ENCODE data around the gene USP48. TPM values are rescaled to one million over a fixed set of nuclear protein-coding genes. Genes with fewer than 3 reads are reported as not detected.
A peak's percentile ranks its signal among the peaks of the same experiment; 100 is the strongest.
"Not testable (repeated sequence)": the region's sequence is repeated elsewhere in the genome, so short reads cannot be mapped to it uniquely, and the experiment has no call there.

The USP48 gene
- polyA plus RNA-seq, 2 of the 4 experiments (the other 2 are of a cell fraction): 22.8 to 27.4 TPM

DNA sequence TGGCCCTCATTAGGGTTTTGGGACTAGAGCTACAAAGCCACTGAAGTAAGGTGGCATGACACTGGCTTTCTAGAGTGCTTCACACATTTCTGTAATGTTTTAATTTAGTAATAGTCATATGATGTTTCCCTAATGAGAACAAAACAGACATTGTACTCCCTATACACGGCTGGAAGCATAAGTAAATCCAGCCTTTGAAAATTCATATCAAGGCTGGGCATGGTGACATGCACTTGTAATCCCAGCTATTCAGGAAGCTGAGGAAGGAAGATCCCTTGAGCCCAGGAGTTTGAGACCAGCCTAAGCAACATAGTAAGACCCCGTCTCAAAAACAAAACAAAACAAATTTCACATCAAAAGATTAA, 7.4 kb downstream of the USP48 start:
- CTCF ChIA-PET: no interaction called here
- Histone ChIP-seq H3K4me3 (no peak overlapping the region), H3K4me1 (peaks cover 11% of the 10 kb centered on the region), H3K4me2 (no peak overlapping the region; the same call in 2 of the 3 replicates), H3K9me3 (0 out of 3 replicates have a peak, but pooled peaks cover 4% of the 10 kb centered on the region), H3K27ac (no peak overlapping the region)
- FAIRE-seq: no peak
- TF ChIP-seq ZC3H11A (IDR thresholded peaks at IDR 0.05) (no peak), TFCP2L1 (CRISPR knock-in tag; IDR thresholded peaks at IDR 0.05) (no peak), POLR2A (IDR thresholded peaks at IDR 0.05; ENCODE audit: low read length) (no peak), HOXB5 (CRISPR knock-in tag; IDR thresholded peaks at IDR 0.05) (no peak), RFX5 (IDR thresholded peaks at IDR 0.05) (no peak), JUNB (IDR thresholded peaks at IDR 0.05) (no peak)
- TF ChIP-seq, protein P1, sequence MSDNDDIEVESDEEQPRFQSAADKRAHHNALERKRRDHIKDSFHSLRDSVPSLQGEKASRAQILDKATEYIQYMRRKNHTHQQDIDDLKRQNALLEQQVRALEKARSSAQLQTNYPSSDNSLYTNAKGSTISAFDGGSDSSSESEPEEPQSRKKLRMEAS (IDR thresholded peaks at IDR 0.05): no peak
- WGBS (ENCODE audit: missing lambda C conversion rate): 65% methylated on average over 2 of the region's 2 CpGs
- ATAC-seq: no peak
- POLR2A ChIA-PET: no interaction called here
- DNase-seq (ENCODE audit: low read depth in 1 of 2, low spot score in 1 of 2): no peak

DNA sequence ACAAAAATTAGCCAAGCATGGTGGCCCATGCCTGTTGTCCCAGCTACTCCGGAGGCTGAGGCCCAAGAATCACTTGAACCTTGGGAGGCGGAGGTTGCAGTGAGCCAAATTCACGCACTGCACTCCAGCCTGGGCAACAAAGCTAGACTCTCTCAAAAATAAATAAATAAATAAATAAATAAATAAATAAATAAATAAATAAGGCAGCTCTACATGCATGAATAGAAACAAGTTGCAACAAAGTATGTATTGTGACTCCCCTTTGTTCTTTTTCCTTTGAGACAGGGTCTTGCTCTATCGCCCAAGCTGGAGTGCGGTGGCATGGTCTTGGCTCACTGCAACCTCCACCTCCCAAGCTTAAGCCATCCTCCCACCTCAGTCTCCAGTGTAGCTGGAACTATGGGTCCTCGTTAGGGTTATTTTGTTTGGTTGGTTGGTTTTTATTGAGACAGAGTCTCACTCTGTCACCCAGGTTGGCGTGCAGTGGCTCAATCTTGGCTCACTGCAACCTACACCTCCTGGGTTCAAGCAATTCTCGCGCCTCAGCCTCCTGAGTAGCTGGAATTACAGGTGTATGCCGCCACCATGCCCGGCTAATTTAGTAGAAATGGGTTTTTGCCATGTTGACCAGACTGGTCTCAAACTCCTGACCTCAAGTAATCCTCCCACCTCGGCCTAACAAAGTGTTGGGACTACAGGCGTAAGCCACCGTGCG, 8.0 kb downstream of the USP48 start:
- FAIRE-seq: no peak
- no peak for ATAC-seq
- H3K4me2 ChIP-seq: no peak overlapping the region
- TF ChIP-seq TFCP2L1 (CRISPR knock-in tag; IDR thresholded peaks at IDR 0.05): no peak
- TF ChIP-seq ZC3H11A (IDR thresholded peaks at IDR 0.05): peak; percentile 77
- H3K4me1 ChIP-seq: peaks cover 11% of the 10 kb centered on the region
- CTCF ChIA-PET: interaction anchor here (0.5 kb wide), 1 partner anchor 31 kb away, joined by 4 read pairs; no protein-coding TSS in a partner anchor
- no peak overlapping the region for H3K27ac ChIP-seq
- POLR2A ChIA-PET: no interaction called here
- no peak overlapping the region for H3K4me3 ChIP-seq
- 95% methylated on average over 14 of the region's 15 CpGs for WGBS (ENCODE audit: missing lambda C conversion rate)
- DNase-seq (ENCODE audit: low read depth in 1 of 2, low spot score in 1 of 2): no peak
- 0 out of 3 replicates have a peak, but pooled peaks cover 4% of the 10 kb centered on the region for H3K9me3 ChIP-seq

DNA sequence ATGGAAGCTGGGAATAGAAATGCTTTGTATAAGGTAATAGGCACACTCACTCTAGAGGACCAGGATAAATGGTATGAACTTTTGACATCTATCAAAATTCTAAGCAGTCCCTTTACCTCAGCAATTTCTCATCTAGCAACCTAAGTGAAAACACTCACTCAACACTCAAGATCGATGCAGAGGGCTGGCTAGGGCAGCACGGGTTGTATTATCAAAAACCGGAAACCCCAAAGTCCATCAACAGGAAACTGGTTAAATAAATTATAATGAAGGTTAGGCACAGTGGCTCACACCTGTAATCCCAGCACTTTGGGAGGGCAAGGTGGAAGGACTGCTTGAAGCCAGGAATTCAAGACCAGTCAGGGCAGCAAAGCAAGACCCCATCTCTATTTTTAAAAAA, 9.4 kb downstream of the USP48 start:
- TF ChIP-seq, protein P2, sequence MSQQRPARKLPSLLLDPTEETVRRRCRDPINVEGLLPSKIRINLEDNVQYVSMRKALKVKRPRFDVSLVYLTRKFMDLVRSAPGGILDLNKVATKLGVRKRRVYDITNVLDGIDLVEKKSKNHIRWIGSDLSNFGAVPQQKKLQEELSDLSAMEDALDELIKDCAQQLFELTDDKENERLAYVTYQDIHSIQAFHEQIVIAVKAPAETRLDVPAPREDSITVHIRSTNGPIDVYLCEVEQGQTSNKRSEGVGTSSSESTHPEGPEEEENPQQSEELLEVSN (IDR thresholded peaks at IDR 0.05; ENCODE audit: borderline replicate concordance, low read depth): no peak
- TF ChIP-seq RAD21 (conservative IDR thresholded peaks at IDR 0.05 in 1 of 2, IDR thresholded peaks at IDR 0.05 in 1 of 2) (no peak), JUN (IDR thresholded peaks at IDR 0.05) (no peak), RFX5 (IDR thresholded peaks at IDR 0.05) (no peak), POLR2AphosphoS2 (conservative IDR thresholded peaks at IDR 0.05; ENCODE audit: low read length) (no peak), HEYL (CRISPR knock-in tag; IDR thresholded peaks at IDR 0.05) (no peak), RNF2 (IDR thresholded peaks at IDR 0.05; ENCODE audit: borderline replicate concordance, low read depth) (no peak), FOXS1 (CRISPR knock-in tag; IDR thresholded peaks at IDR 0.05) (no peak), CEBPB (IDR thresholded peaks at IDR 0.05) (no peak), EP300 (IDR thresholded peaks at IDR 0.05) (no peak)
- TF ChIP-seq, protein P3, sequence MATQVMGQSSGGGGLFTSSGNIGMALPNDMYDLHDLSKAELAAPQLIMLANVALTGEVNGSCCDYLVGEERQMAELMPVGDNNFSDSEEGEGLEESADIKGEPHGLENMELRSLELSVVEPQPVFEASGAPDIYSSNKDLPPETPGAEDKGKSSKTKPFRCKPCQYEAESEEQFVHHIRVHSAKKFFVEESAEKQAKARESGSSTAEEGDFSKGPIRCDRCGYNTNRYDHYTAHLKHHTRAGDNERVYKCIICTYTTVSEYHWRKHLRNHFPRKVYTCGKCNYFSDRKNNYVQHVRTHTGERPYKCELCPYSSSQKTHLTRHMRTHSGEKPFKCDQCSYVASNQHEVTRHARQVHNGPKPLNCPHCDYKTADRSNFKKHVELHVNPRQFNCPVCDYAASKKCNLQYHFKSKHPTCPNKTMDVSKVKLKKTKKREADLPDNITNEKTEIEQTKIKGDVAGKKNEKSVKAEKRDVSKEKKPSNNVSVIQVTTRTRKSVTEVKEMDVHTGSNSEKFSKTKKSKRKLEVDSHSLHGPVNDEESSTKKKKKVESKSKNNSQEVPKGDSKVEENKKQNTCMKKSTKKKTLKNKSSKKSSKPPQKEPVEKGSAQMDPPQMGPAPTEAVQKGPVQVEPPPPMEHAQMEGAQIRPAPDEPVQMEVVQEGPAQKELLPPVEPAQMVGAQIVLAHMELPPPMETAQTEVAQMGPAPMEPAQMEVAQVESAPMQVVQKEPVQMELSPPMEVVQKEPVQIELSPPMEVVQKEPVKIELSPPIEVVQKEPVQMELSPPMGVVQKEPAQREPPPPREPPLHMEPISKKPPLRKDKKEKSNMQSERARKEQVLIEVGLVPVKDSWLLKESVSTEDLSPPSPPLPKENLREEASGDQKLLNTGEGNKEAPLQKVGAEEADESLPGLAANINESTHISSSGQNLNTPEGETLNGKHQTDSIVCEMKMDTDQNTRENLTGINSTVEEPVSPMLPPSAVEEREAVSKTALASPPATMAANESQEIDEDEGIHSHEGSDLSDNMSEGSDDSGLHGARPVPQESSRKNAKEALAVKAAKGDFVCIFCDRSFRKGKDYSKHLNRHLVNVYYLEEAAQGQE (IDR thresholded peaks at IDR 0.05): no peak
- TF ChIP-seq, protein P1 (IDR thresholded peaks at IDR 0.05): no peak
- TF ChIP-seq, protein P4, sequence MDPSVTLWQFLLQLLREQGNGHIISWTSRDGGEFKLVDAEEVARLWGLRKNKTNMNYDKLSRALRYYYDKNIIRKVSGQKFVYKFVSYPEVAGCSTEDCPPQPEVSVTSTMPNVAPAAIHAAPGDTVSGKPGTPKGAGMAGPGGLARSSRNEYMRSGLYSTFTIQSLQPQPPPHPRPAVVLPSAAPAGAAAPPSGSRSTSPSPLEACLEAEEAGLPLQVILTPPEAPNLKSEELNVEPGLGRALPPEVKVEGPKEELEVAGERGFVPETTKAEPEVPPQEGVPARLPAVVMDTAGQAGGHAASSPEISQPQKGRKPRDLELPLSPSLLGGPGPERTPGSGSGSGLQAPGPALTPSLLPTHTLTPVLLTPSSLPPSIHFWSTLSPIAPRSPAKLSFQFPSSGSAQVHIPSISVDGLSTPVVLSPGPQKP (IDR thresholded peaks at IDR 0.05; ENCODE audit: low read depth, low read length): no peak
- FAIRE-seq (no peak), ATAC-seq (no peak), DNase-seq (ENCODE audit: low read depth in 1 of 2, low spot score in 1 of 2) (no peak)
- ChIA-PET POLR2A (no interaction called here), CTCF (no interaction called here)
- H3K9me3 ChIP-seq: 0 out of 3 replicates have a peak, but pooled peaks cover 4% of the 10 kb centered on the region
- 82% methylated on average over 3 of the region's 3 CpGs for WGBS (ENCODE audit: missing lambda C conversion rate)
- no peak overlapping the region for H3K27ac ChIP-seq
- H3K4me3 ChIP-seq: no peak overlapping the region
- H3K4me1 ChIP-seq: peaks cover 11% of the 10 kb centered on the region
- H3K4me2 ChIP-seq: no peak overlapping the region

DNA sequence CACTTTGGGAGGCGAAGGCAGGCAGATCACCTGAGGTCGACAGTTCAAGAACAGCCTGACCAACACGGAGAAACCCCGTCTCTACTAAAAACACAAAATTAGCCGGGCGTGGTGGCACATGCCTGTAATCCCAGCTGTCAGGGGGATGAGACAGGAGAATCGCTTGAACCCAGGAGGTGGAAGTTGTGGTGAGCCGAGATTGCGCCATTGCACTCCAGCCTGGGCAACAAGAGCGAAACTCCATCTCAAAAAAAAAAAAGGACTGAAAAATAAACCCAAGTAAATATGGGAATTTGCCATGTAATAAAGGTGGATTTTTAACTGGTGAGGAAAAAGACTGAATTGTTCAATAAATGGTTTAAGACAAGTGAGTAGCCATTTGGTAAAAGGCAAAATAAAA, 11.3 kb downstream of the USP48 start:
- POLR2A ChIA-PET; H3K4me3 ChIP-seq; H3K9me3 ChIP-seq; FAIRE-seq; ATAC-seq; DNase-seq (ENCODE audit: low read depth in 1 of 2, low spot score in 1 of 2); CTCF ChIA-PET; H3K27ac ChIP-seq; H3K4me2 ChIP-seq: not testable (repeated sequence)
- H3K4me1 ChIP-seq: peaks cover 16% of the 10 kb centered on the region
- 97% methylated on average over 10 of the region's 10 CpGs for WGBS (ENCODE audit: missing lambda C conversion rate)

DNA sequence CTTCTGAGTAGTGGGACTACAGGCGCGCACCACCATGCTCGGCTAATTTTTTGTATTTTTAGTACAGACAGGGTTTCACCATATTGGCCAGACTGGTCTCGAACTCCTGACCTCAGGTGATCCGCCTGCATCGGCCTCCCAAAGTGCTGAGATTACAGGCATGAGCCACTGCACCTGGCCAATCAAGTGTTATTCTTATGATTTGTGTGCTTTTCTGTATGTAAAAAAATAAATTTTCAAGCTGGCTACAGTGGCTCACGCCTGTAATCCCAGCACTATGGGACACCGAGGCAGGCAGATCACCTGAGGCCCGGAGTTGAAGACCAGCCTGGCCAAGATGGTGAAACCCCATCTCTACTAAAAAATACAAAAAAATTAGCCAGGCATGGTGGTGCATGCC, 12.3 kb downstream of the USP48 start:
- H3K27ac ChIP-seq; H3K9me3 ChIP-seq; H3K4me2 ChIP-seq; H3K4me3 ChIP-seq; FAIRE-seq; POLR2A ChIA-PET; ATAC-seq; DNase-seq (ENCODE audit: low read depth in 1 of 2, low spot score in 1 of 2): not testable (repeated sequence)
- CTCF ChIA-PET: interaction anchor here (0.6 kb wide), 1 partner anchor 36 kb away, joined by 3 read pairs; no protein-coding TSS in a partner anchor
- 94% methylated on average over 9 of the region's 9 CpGs for WGBS (ENCODE audit: missing lambda C conversion rate)
- peaks cover 13% of the 10 kb centered on the region for H3K4me1 ChIP-seq
